Activated CD4-positive, alpha-beta T cell treated with anti-CD3 and anti-CD28 coated beads, Interleukin-10, Interleukin-2, amounts not matched to agents 100 ng/mL and 50 ng/mL, durations not matched to agents 16 hours and 8 hours (primary cell): ENCODE data around the gene POLD2.

Source experiments
- DNase-seq: peaks from one replicate; pipeline ENCODE4 v3.0.0-alpha.2; 2020

POLD2 gene

GRCh38 chr7:44112997-44113763, 10.2 kb downstream of the POLD2 start:
- DNase-seq: no peak

- DNase-seq: no peak
These were observed 10.9 kb downstream of the POLD2 start for GRCh38 chr7:44112231-44112996.

GRCh38 chr7:44111761-44112160, 11.6 kb downstream of the POLD2 start:
- no peak for DNase-seq

- no peak for DNase-seq
These were observed 12.4 kb downstream of the POLD2 start for GRCh38 chr7:44110719-44111635.

- no peak for DNase-seq
These were observed 13.4 kb downstream of the POLD2 start for GRCh38 chr7:44109991-44110390.

- no peak for DNase-seq
These were observed 14.3 kb downstream of the POLD2 start for GRCh38 chr7:44108768-44109750.

- no peak for DNase-seq
These were observed 15.2 kb downstream of the POLD2 start for GRCh38 chr7:44107961-44108767.

GRCh38 chr7:44107116-44107960, 16.0 kb downstream of the POLD2 start:
- no peak for DNase-seq

- DNase-seq: no peak
These were observed 16.9 kb downstream of the POLD2 start for GRCh38 chr7:44106311-44107065.

- DNase-seq: no peak
These were observed 17.5 kb downstream of the POLD2 start for GRCh38 chr7:44105832-44106231.

GRCh38 chr7:44104860-44105771, 18.2 kb downstream of the POLD2 start:
- DNase-seq: no peak

GRCh38 chr7:44103923-44104859, 19.2 kb downstream of the POLD2 start, which contains the start of gene AEBP1:
TSS of gene AEBP1 (plus strand) at chr7:44104345. CDS start at chr7:44104666, 321 bp downstream.
- DNase-seq: no peak

- DNase-seq: no peak
These were observed 19.8 kb downstream of the POLD2 start for GRCh38 chr7:44103566-44103922.

- DNase-seq: no peak
These were observed 20.3 kb downstream of the POLD2 start for GRCh38 chr7:44102846-44103565.

GRCh38 chr7:44101966-44102845, 21.1 kb downstream of the POLD2 start:
- no peak for DNase-seq
